GM23338 (cell line): ENCODE data around the gene DTNB. TPM values are rescaled to one million over a fixed set of nuclear protein-coding genes. Genes with fewer than 3 reads are reported as not detected.

Source experiments
- ATAC-seq: fragments of 200-7000 bp; cut with Tn5 transposase; 3 replicates; pipeline ENCODE4 v1.9.1; 2020
- DNase-seq: peaks from one replicate; pipeline ENCODE4 v3.0.0-alpha.2; 2015; ENCODE audit warnings: low spot score
- H2AFZ ChIP-seq: fragments of 200-600 bp; sonication (generic); 2 replicates; pipeline ENCODE4 v1.8.0; 2016; ENCODE audit warnings: antibody characterized with exemption, mild to moderate bottlenecking, moderate library complexity
- H3F3A ChIP-seq: fragments of 200-600 bp; sonication (generic); replicated peaks from 2 replicates; pipeline ENCODE4 v1.8.0; 2017; ENCODE audit warnings: antibody characterized with exemption, mixed run types, low read depth
- H3K27ac ChIP-seq: fragments of 200-600 bp; sonication (generic); 2 replicates; pipeline ENCODE4 v1.6.1; 2016; ENCODE audit warnings: low read depth
- H3K27me3 ChIP-seq: fragments of 200-600 bp; sonication (generic); 2 replicates; pipeline ENCODE4 v1.8.0; 2016; ENCODE audit warnings: mild to moderate bottlenecking, mixed run types, moderate library complexity; ENCODE audit not compliant: insufficient read depth
- H3K36me3 ChIP-seq: fragments of 200-600 bp; sonication (generic); 2 replicates; pipeline ENCODE4 v1.8.0; 2016; ENCODE audit warnings: mild to moderate bottlenecking; ENCODE audit not compliant: insufficient read depth
- H3K4me1 ChIP-seq: fragments of 200-600 bp; sonication (generic); 2 replicates; pipeline ENCODE4 v1.8.0; 2016; ENCODE audit warnings: mild to moderate bottlenecking, moderate library complexity; ENCODE audit not compliant: insufficient read depth
- H3K4me2 ChIP-seq: fragments of 200-600 bp; sonication (generic); 2 replicates; pipeline ENCODE4 v1.7.1; 2017; ENCODE audit warnings: mixed run types
- H3K4me3 ChIP-seq: fragments of 200-600 bp; sonication (generic); 2 replicates; pipeline ENCODE4 v1.6.1; 2016; ENCODE audit warnings: mixed run types
- H3K79me2 ChIP-seq: fragments of 200-600 bp; sonication (generic); replicated peaks from 2 replicates; pipeline ENCODE4 v1.8.0; 2017; ENCODE audit warnings: mild to moderate bottlenecking; ENCODE audit not compliant: insufficient read depth
- H3K9me2 ChIP-seq: fragments of 200-600 bp; sonication (generic); 2 replicates; pipeline ENCODE4 v1.8.0; 2017; ENCODE audit not compliant: insufficient read depth
- H4K20me1 ChIP-seq: fragments of 200-600 bp; sonication (generic); replicated peaks from 2 replicates; pipeline ENCODE4 v1.8.0; 2017; ENCODE audit warnings: mild to moderate bottlenecking; ENCODE audit not compliant: insufficient read depth
- H3K27ac Mint-ChIP-seq: 2 replicates; pipeline ENCODE4 v1.8.0; 2020; ENCODE audit warnings: inconsistent platforms, mild to moderate bottlenecking, moderate library complexity, mixed read lengths
- H3K27me3 Mint-ChIP-seq: 3 replicates; pipeline ENCODE4 v1.8.0; 2022; ENCODE audit warnings: low read depth, mild to moderate bottlenecking, moderate library complexity, mixed read lengths, inconsistent platforms; ENCODE audit not compliant: insufficient read depth, poor library complexity
- H3K36me3 Mint-ChIP-seq: 3 replicates; pipeline ENCODE4 v1.8.0; 2021; ENCODE audit warnings: low read depth, mild to moderate bottlenecking, inconsistent platforms, moderate library complexity, mixed read lengths
- H3K4me1 Mint-ChIP-seq: 3 replicates; pipeline ENCODE4 v1.8.0; 2020; ENCODE audit warnings: mild to moderate bottlenecking, inconsistent platforms, mixed read lengths
- H3K4me3 Mint-ChIP-seq: 3 replicates; pipeline ENCODE4 v1.8.0; 2021; ENCODE audit warnings: moderate library complexity, mild to moderate bottlenecking, inconsistent platforms, mixed read lengths
- H3K9me3 Mint-ChIP-seq: 3 replicates; pipeline ENCODE4 v1.8.0; 2020; ENCODE audit warnings: moderate library complexity, mild to moderate bottlenecking, inconsistent platforms, mixed read lengths
- CREB1 ChIP-seq: fragments of 250-450 bp; sonication (Bioruptor Pico); IDR thresholded peaks from 2 replicates; pipeline ENCODE4 v1.5.0; 2020; ENCODE audit warnings: low read depth, mild to moderate bottlenecking, moderate library complexity
- CTCF ChIP-seq, 2 experiments: fragments of 200-600 bp in 1 of 2; sonication (generic) in 1 of 2; conservative IDR thresholded peaks; 2 replicates each; pipeline versions ENCODE4 v1.5.1 to v1.6.1; 2016 to 2017; ENCODE audit warnings: antibody characterized with exemption in 2 of 2, low read depth in 2 of 2, mild to moderate bottlenecking in 2 of 2, moderate library complexity in 1 of 2
- EZH2 ChIP-seq: fragments of 200-600 bp; sonication (generic); IDR thresholded peaks from one replicate; pipeline ENCODE4 v1.8.0; 2017; ENCODE audit warnings: antibody characterized with exemption, mild to moderate bottlenecking, low read depth; ENCODE audit not compliant: unreplicated experiment
- NANOG ChIP-seq: IDR thresholded peaks from 2 replicates; pipeline ENCODE4 v1.6.1; 2016; ENCODE audit warnings: antibody characterized with exemption, borderline replicate concordance
- POLR2AphosphoS5 ChIP-seq: IDR thresholded peaks from 2 replicates; pipeline ENCODE4 v1.6.1; 2016; ENCODE audit warnings: antibody characterized with exemption, low read depth
- STAT1 ChIP-seq: IDR thresholded peaks from one replicate; pipeline ENCODE4 v1.6.1; 2016; ENCODE audit warnings: antibody characterized with exemption; ENCODE audit not compliant: unreplicated experiment
- ZNF114 ChIP-seq: fragments of 250-450 bp; sonication (Bioruptor Pico); IDR thresholded peaks from 2 replicates; pipeline ENCODE4 v1.5.0; 2020; ENCODE audit warnings: mild to moderate bottlenecking, moderate library complexity
- ZNF331 ChIP-seq: fragments of 250-450 bp; sonication (Bioruptor Pico); IDR thresholded peaks from 2 replicates; pipeline ENCODE4 v1.5.0; 2020; ENCODE audit warnings: low read depth, mild to moderate bottlenecking, moderate library complexity
- microRNA counts: library from miRNA; unstranded; fragments of <30 nt; microRNA quantifications from one replicate; lab custom pipeline; 2017
- microRNA-seq: library from miRNA; unstranded; fragments of <30 nt; microRNA quantifications from one replicate; pipeline ENCODE4, GENCODE V29; 2017
- polyA plus RNA-seq: library from polyadenylated mRNA; unstranded; fragments of >200 nt; fragmentation: Nextera tagmentation; extraction: Ambion mirVana; gene quantifications from 2 replicates; pipeline ENCODE4 v1.2.1, GENCODE V29; 2016
- small RNA-seq: library from RNA; depleted of rRNA; stranded (forward); fragments of <200 nt; gene quantifications from one replicate; pipeline ENCODE3, GENCODE V24; 2014; ENCODE audit warnings: low replicate concordance
- total RNA-seq: library from RNA; depleted of rRNA; stranded (reverse); fragments of >200 nt; shearing (Covaris generic); gene quantifications from 2 replicates; pipeline ENCODE4 v1.2.3, GENCODE V29; 2014; rRNA removed

The DTNB gene
- total and polyA plus RNA-seq, 2 experiments from 2014 or later, result 22.1 to 29.4 TPM

GRCh38 chr2:25328152-25329085 is 345.0 kb downstream of the DTNB start:
- no peaks in the 10 kb centered on the region for H3K36me3 ChIP-seq
- H3K27ac ChIP-seq, result no peak overlapping the region
- no peak overlapping the region for H3K27ac Mint-ChIP-seq
- 0 out of 2 replicates have a peak, but pooled peaks cover 5% of the 10 kb centered on the region for H3F3A ChIP-seq
- H4K20me1 ChIP-seq, result no peaks in the 10 kb centered on the region
- TF ChIP-seq CTCF (conservative IDR thresholded peaks at IDR 0.05; ENCODE audit: low read depth in 2 of 2), result no peak
- no peak for TF ChIP-seq CREB1
- no peak for TF ChIP-seq NANOG
- TF ChIP-seq EZH2, result no peak
- no peak for TF ChIP-seq STAT1
- TF ChIP-seq POLR2AphosphoS5, result no peak
- no peak for TF ChIP-seq ZNF114 (CRISPR knock-in tag)
- TF ChIP-seq ZNF331 (CRISPR knock-in tag), result no peak
- H3K9me2 ChIP-seq, result no peaks in the 10 kb centered on the region
- no peak for DNase-seq
- H3K79me2 ChIP-seq, result 0 out of 2 replicates have a peak, but pooled peaks cover 4% of the 10 kb centered on the region
- H3K27me3 Mint-ChIP-seq, result peaks cover 16% of the 10 kb centered on the region
- H3K4me3 Mint-ChIP-seq, result no peak overlapping the region
- no peaks in the 10 kb centered on the region for H3K27me3 ChIP-seq
- H3K4me2 ChIP-seq, result no peak overlapping the region
- ATAC-seq, result no peak
- H3K4me1 ChIP-seq, result peaks cover 4% of the 10 kb centered on the region
- peaks cover 14% of the 10 kb centered on the region for H3K4me1 Mint-ChIP-seq
- H3K9me3 Mint-ChIP-seq, result peaks cover 13% of the 10 kb centered on the region; the same call in 2 of the 3 replicates
- H3K4me3 ChIP-seq, result no peak overlapping the region
- H3K36me3 Mint-ChIP-seq, result peaks cover 11% of the 10 kb centered on the region
- no peak overlapping the region for H2AFZ ChIP-seq

MicroRNAs encoded within 50 kb of the gene (microRNA counts, 767-probe panel; counts per million panel counts)
- not detected for microRNA hsa-miR-1301 (lab: Ali Mortazavi, UCI)

Small RNA genes lying within 50 kb of the gene (microRNA-seq; reads per million reads assigned to microRNA genes)
- 73.5 reads per million, percentile 62 among the genes with 10 or more reads in this experiment for gene MIR1301

Small RNA genes lying within 50 kb of the gene (small RNA-seq; reads per million reads assigned to genes)
- gene MIR1301 (0.55 reads per million, percentile 38 among the genes with 10 or more reads in this experiment), gene RF00019 (not detected)

Other genes with a start within 250 kb of the DTNB start
- gene ASXL2, start 204.9 kb upstream of the DTNB start, total RNA-seq, result 21.8 and 22.4 TPM in 2 replicates
- 6.6 and 7.0 TPM in 2 replicates for gene ASXL2, start 204.9 kb upstream of the DTNB start, polyA plus RNA-seq